GM18867 (cell line): ENCODE measurements around the gene CMTM4.
"Not testable (repeated sequence)": the region's sequence is repeated elsewhere in the genome, so short reads cannot be mapped to it uniquely, and the experiment has no call there.

Source experiments
- ATAC-seq: cut with Tn5 transposase; IDR thresholded peaks from one replicate; pipeline ENCODE4 v1.9.1; 2021; ENCODE audit warnings: mild to moderate bottlenecking, moderate library complexity; ENCODE audit not compliant: unreplicated experiment

The CMTM4 gene

DNA sequence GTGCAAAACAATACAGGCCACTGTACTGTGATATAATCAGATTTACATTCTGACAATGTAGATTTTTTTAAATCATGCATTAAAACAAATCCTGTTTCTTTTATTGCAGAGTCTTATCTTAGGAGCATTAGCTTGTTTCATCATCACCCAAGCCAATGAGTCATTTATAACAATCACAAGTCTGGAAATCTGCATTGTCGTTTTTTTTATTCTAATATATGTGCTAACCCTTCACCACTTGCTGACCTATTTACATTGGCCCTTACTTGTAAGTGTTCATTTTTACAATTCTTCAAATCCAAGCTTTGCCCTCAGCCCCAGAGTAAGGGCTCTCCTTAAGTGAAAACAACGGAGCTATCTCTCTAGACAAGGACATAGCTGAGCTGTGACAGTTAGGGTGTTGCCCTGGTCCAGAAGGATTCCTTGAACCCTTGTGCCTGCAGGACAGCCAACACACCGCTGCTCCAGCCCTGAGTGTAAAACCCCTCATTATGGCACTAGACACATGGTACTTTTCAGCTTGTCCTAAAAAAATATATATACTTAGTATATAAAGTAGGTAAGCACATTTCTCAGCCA, 126.6 kb downstream of the CMTM4 start:
- no peak for ATAC-seq

GRCh38 chr16:66569131-66569530, 127.4 kb downstream of the CMTM4 start:
- ATAC-seq, result no peak

DNA sequence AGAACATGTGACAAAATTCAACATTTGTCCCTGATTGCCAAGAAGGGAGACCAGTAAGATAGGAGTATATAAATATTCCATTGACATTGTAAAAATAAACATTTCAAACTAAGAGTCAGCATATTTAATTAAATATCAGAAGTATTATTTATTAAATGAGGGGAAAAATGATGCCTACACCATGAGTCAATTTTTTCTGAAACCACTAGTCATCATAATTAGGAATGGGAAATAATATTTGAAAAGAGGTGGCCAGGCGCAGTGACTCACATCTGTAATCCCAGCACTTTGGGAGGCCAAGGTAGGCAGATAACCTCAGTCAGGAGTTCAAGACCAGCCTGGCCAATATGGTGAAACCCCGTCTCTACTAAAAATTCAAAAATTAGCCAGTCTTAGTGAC, 128.2 kb downstream of the CMTM4 start:
- no peak for ATAC-seq

DNA sequence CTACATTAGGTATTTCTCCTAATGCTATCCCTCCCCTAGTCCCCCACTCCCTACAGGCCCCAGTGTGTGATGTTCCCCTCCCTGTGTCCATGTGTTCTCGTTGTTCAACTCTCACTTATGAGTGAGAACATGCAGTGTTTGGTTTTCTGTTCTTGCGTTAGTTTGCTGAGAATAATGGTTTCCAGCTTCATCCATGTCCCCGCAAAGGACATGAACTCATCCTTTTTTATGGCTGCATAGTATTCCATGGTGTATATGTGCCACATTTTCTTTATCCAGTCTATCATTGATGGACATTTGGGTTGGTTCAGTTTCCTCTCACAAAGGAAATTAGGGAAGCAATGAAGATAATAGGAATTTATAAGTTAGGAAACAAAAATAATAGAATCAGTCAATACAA, 129.3 kb downstream of the CMTM4 start:
- not testable (repeated sequence) for ATAC-seq

GRCh38 chr16:66566051-66566901, 130.3 kb downstream of the CMTM4 start, which contains the start of gene CMTM1:
Gene CMTM1 (plus strand): TSS chr16:66566439. CDS start chr16:66566514, 75 bp downstream.
- no peak for ATAC-seq
